WTC11 (cell line): Measurements from ENCODE around the gene GOLGA3. TPM values are rescaled to one million over a fixed set of nuclear protein-coding genes. Genes with fewer than 3 reads are reported as not detected.

Experiments used
- ATAC-seq: fragments of 200-7000 bp; cut with Tn5 transposase; 2 replicates; pipeline ENCODE4 v1.10.0; 2021; ENCODE audit warnings: mild to moderate bottlenecking, moderate library complexity
- CTCF ChIA-PET: fragments of 300-600 bp; sonication (Branson Sonifier 250); formaldehyde crosslinking; loops from one replicate; lab custom pipeline; 2021; ENCODE audit warnings: antibody characterized with exemption; lab: Charles Lee
- POLR2A ChIA-PET: fragments of 350-600 bp; sonication (Branson Sonifier 250); formaldehyde crosslinking; loops from one replicate; lab custom pipeline; 2021; ENCODE audit warnings: antibody characterized with exemption; lab: Charles Lee
- DNase-seq: peaks from one replicate; pipeline ENCODE4 v3.0.0; 2021; ENCODE audit warnings: low spot score
- H3K27ac Mint-ChIP-seq: 2 replicates; pipeline ENCODE4 v1.8.0; 2021; ENCODE audit warnings: mixed read lengths
- H3K27me3 Mint-ChIP-seq: 2 replicates; pipeline ENCODE4 v1.8.0; 2021; ENCODE audit warnings: low read depth, mild to moderate bottlenecking, moderate library complexity, mixed read lengths
- H3K36me3 Mint-ChIP-seq: 2 replicates; pipeline ENCODE4 v1.8.0; 2021; ENCODE audit warnings: mixed read lengths
- H3K4me1 Mint-ChIP-seq: 2 replicates; pipeline ENCODE4 v1.8.0; 2022; ENCODE audit warnings: mixed read lengths
- H3K4me3 Mint-ChIP-seq: 2 replicates; pipeline ENCODE4 v1.8.0; 2021; ENCODE audit warnings: mild to moderate bottlenecking, moderate library complexity, mixed read lengths
- H3K9me3 Mint-ChIP-seq: 2 replicates; pipeline ENCODE4 v1.8.0; 2021; ENCODE audit warnings: mixed read lengths
- CBFB ChIP-seq: sonication (generic); formaldehyde crosslinking; IDR thresholded peaks from 2 replicates; pipeline ENCODE4 v1.8.1; 2022; ENCODE audit warnings: mild to moderate bottlenecking, low read depth, missing genetic modification reagents
- E2F5 ChIP-seq: sonication (generic); formaldehyde crosslinking; IDR thresholded peaks from 2 replicates; pipeline ENCODE4 v1.8.1; 2022; ENCODE audit warnings: mild to moderate bottlenecking, moderate library complexity, missing genetic modification reagents
- ESRRA ChIP-seq: sonication (generic); formaldehyde crosslinking; IDR thresholded peaks from 2 replicates; pipeline ENCODE4 v1.8.1; 2022; ENCODE audit warnings: mild to moderate bottlenecking, missing genetic modification reagents, borderline replicate concordance
- HMGA2 ChIP-seq: fragments of 250-450 bp; sonication (Bioruptor Pico); IDR thresholded peaks from 2 replicates; pipeline ENCODE4 v1.4.0; 2021; ENCODE audit warnings: mild to moderate bottlenecking, moderate library complexity
- HMGXB4 ChIP-seq: sonication (generic); formaldehyde crosslinking; IDR thresholded peaks from 2 replicates; pipeline ENCODE4 v1.8.1; 2023; ENCODE audit warnings: mild to moderate bottlenecking, moderate library complexity, missing genetic modification reagents
- IRF2 ChIP-seq: sonication (generic); formaldehyde crosslinking; IDR thresholded peaks from 2 replicates; pipeline ENCODE4 v1.8.0; 2022; ENCODE audit warnings: low read depth, missing genetic modification reagents, borderline replicate concordance
- NFATC4 ChIP-seq: fragments of 250-450 bp; sonication (Bioruptor Pico); IDR thresholded peaks from 2 replicates; pipeline ENCODE4 v1.9.0; 2021; ENCODE audit warnings: mild to moderate bottlenecking
- NR1H2 ChIP-seq: sonication (generic); formaldehyde crosslinking; IDR thresholded peaks from 2 replicates; pipeline ENCODE4 v1.9.0; 2021; ENCODE audit warnings: mild to moderate bottlenecking, moderate library complexity, missing genetic modification reagents
- NR2C2 ChIP-seq: sonication (generic); formaldehyde crosslinking; IDR thresholded peaks from 2 replicates; pipeline ENCODE4 v1.8.0; 2022; ENCODE audit warnings: mild to moderate bottlenecking, missing genetic modification reagents
- NR3C1 ChIP-seq: sonication (generic); formaldehyde crosslinking; conservative IDR thresholded peaks from 2 replicates; pipeline ENCODE4 v1.8.1; 2023; ENCODE audit warnings: low read depth, mild to moderate bottlenecking, missing genetic modification reagents
- TEAD1 ChIP-seq: sonication (generic); formaldehyde crosslinking; IDR thresholded peaks from 2 replicates; pipeline ENCODE4 v1.8.0; 2022; ENCODE audit warnings: mild to moderate bottlenecking, missing genetic modification reagents
- ZNF138 ChIP-seq: sonication (generic); formaldehyde crosslinking; conservative IDR thresholded peaks from 2 replicates; pipeline ENCODE4 v1.8.1; 2022; ENCODE audit warnings: mild to moderate bottlenecking, moderate library complexity, missing genetic modification reagents
- ZNF263 ChIP-seq: sonication (generic); formaldehyde crosslinking; IDR thresholded peaks from 2 replicates; pipeline ENCODE4 v1.8.1; 2022; ENCODE audit warnings: low read depth, mild to moderate bottlenecking, moderate library complexity, missing genetic modification reagents
- ZNF512 ChIP-seq: sonication (generic); formaldehyde crosslinking; IDR thresholded peaks from 2 replicates; pipeline ENCODE4 v1.8.1; 2022; ENCODE audit warnings: missing genetic modification reagents, borderline replicate concordance
- ZNF671 ChIP-seq: fragments of 250-450 bp; sonication (Bioruptor Pico); IDR thresholded peaks from 2 replicates; pipeline ENCODE4 v1.8.0; 2021; ENCODE audit warnings: mild to moderate bottlenecking
- total RNA-seq: library from RNA; stranded (reverse); gene quantifications from 3 replicates; pipeline ENCODE4 v1.2.3, GENCODE V29; 2021
- TF ChIP-seq, protein P1 (sequence below): sonication (generic); formaldehyde crosslinking; IDR thresholded peaks from 2 replicates; pipeline ENCODE4 v1.8.0; 2022; ENCODE audit warnings: mild to moderate bottlenecking, missing genetic modification reagents
- TF ChIP-seq, protein P2 (sequence below): fragments of 250-450 bp; sonication (Bioruptor Pico); IDR thresholded peaks from 2 replicates; pipeline ENCODE4 v1.9.0; 2021; ENCODE audit warnings: moderate library complexity, mild to moderate bottlenecking, inconsistent platforms, borderline replicate concordance
- TF ChIP-seq, protein P3 (sequence below): sonication (generic); formaldehyde crosslinking; conservative IDR thresholded peaks from 2 replicates; pipeline ENCODE4 v1.8.1; 2022; ENCODE audit warnings: mild to moderate bottlenecking, missing genetic modification reagents
- TF ChIP-seq, protein P4 (sequence below): sonication (generic); formaldehyde crosslinking; IDR thresholded peaks from 2 replicates; pipeline ENCODE4 v1.8.1; 2023; ENCODE audit warnings: mild to moderate bottlenecking, missing genetic modification reagents, moderate library complexity
- TF ChIP-seq, protein P5 (sequence below): sonication (generic); formaldehyde crosslinking; IDR thresholded peaks from 2 replicates; pipeline ENCODE4 v1.8.0; 2022; ENCODE audit warnings: mild to moderate bottlenecking, missing genetic modification reagents

Gene GOLGA3
- total RNA-seq, 1 experiment from 2014 or later, result 47.8 TPM

- DNase-seq, result no peak
- no peaks in the 10 kb centered on the region for H3K27me3 Mint-ChIP-seq
- H3K4me3 Mint-ChIP-seq, result no peak overlapping the region
- TF ChIP-seq, protein P1, sequence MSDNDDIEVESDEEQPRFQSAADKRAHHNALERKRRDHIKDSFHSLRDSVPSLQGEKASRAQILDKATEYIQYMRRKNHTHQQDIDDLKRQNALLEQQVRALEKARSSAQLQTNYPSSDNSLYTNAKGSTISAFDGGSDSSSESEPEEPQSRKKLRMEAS (CRISPR knock-in tag), result no peak
- TF ChIP-seq TEAD1 (CRISPR knock-in tag), result no peak
- no peak for TF ChIP-seq CBFB (CRISPR knock-in tag)
- no peak for TF ChIP-seq ESRRA (CRISPR knock-in tag)
- no peak for TF ChIP-seq HMGA2
- TF ChIP-seq NR1H2 (CRISPR knock-in tag), result no peak
- TF ChIP-seq, protein P2, sequence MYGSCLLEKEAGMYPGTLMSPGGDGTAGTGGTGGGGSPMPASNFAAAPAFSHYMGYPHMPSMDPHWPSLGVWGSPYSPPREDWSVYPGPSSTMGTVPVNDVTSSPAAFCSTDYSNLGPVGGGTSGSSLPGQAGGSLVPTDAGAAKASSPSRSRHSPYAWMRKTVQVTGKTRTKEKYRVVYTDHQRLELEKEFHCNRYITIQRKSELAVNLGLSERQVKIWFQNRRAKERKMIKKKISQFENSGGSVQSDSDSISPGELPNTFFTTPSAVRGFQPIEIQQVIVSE, result no peak
- TF ChIP-seq NR2C2 (CRISPR knock-in tag), result no peak
- no peak for TF ChIP-seq HMGXB4 (CRISPR knock-in tag)
- TF ChIP-seq, protein P3, sequence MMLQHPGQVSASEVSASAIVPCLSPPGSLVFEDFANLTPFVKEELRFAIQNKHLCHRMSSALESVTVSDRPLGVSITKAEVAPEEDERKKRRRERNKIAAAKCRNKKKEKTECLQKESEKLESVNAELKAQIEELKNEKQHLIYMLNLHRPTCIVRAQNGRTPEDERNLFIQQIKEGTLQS (CRISPR knock-in tag), result no peak
- no peak for TF ChIP-seq ZNF263 (CRISPR knock-in tag)
- TF ChIP-seq, protein P4, sequence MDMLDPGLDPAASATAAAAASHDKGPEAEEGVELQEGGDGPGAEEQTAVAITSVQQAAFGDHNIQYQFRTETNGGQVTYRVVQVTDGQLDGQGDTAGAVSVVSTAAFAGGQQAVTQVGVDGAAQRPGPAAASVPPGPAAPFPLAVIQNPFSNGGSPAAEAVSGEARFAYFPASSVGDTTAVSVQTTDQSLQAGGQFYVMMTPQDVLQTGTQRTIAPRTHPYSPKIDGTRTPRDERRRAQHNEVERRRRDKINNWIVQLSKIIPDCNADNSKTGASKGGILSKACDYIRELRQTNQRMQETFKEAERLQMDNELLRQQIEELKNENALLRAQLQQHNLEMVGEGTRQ (CRISPR knock-in tag), result no peak
- no peak for TF ChIP-seq ZNF512 (CRISPR knock-in tag)
- no peak for TF ChIP-seq E2F5 (CRISPR knock-in tag)
- TF ChIP-seq, protein P5, sequence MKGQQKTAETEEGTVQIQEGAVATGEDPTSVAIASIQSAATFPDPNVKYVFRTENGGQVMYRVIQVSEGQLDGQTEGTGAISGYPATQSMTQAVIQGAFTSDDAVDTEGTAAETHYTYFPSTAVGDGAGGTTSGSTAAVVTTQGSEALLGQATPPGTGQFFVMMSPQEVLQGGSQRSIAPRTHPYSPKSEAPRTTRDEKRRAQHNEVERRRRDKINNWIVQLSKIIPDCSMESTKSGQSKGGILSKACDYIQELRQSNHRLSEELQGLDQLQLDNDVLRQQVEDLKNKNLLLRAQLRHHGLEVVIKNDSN, result no peak
- no peak for TF ChIP-seq ZNF671
- no peak for TF ChIP-seq IRF2 (CRISPR knock-in tag)
- no peak for TF ChIP-seq NFATC4 (CRISPR knock-in tag)
- TF ChIP-seq ZNF138 (CRISPR knock-in tag), result no peak
- no peak for TF ChIP-seq NR3C1 (CRISPR knock-in tag)
- TF ChIP-seq, all 79 proteins: peak for 0
- peaks cover 28% of the 10 kb centered on the region for H3K36me3 Mint-ChIP-seq
- POLR2A ChIA-PET, result no interaction called here
- no peaks in the 10 kb centered on the region for H3K9me3 Mint-ChIP-seq
- CTCF ChIA-PET, result no interaction called here
- no peak for ATAC-seq
- no peak overlapping the region for H3K27ac Mint-ChIP-seq
- H3K4me1 Mint-ChIP-seq, result peaks cover 5% of the 10 kb centered on the region
These were observed 56.1 kb downstream of the GOLGA3 start for GRCh38 chr12:132772606-132773005.
